ENCODE measurements around the gene VN1R2.
"Not testable (repeated sequence)": the region's sequence is repeated elsewhere in the genome, so short reads cannot be mapped to it uniquely, and the experiment has no call there.

Gene VN1R2

GRCh38 chr19:53237114-53237777 lies 20.8 kb upstream of the VN1R2 start:
- DNase-seq (ENCODE audit: low read depth in 1 of 2, low spot score in 1 of 2), result no peak
- H3K27ac ChIP-seq (replicated peaks), result no peak overlapping the region
- no peaks in the 10 kb centered on the region for H3K27me3 ChIP-seq (ENCODE audit: insufficient read depth, poor library complexity, severe bottlenecking)
- TF ChIP-seq, protein P1, sequence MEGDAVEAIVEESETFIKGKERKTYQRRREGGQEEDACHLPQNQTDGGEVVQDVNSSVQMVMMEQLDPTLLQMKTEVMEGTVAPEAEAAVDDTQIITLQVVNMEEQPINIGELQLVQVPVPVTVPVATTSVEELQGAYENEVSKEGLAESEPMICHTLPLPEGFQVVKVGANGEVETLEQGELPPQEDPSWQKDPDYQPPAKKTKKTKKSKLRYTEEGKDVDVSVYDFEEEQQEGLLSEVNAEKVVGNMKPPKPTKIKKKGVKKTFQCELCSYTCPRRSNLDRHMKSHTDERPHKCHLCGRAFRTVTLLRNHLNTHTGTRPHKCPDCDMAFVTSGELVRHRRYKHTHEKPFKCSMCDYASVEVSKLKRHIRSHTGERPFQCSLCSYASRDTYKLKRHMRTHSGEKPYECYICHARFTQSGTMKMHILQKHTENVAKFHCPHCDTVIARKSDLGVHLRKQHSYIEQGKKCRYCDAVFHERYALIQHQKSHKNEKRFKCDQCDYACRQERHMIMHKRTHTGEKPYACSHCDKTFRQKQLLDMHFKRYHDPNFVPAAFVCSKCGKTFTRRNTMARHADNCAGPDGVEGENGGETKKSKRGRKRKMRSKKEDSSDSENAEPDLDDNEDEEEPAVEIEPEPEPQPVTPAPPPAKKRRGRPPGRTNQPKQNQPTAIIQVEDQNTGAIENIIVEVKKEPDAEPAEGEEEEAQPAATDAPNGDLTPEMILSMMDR (IDR thresholded peaks at IDR 0.05; ENCODE audit: insufficient read depth, low read length), result no peak
- no peak for TF ChIP-seq POLR2AphosphoS5 (IDR thresholded peaks at IDR 0.05; ENCODE audit: low read depth)
- TF ChIP-seq, protein P2, sequence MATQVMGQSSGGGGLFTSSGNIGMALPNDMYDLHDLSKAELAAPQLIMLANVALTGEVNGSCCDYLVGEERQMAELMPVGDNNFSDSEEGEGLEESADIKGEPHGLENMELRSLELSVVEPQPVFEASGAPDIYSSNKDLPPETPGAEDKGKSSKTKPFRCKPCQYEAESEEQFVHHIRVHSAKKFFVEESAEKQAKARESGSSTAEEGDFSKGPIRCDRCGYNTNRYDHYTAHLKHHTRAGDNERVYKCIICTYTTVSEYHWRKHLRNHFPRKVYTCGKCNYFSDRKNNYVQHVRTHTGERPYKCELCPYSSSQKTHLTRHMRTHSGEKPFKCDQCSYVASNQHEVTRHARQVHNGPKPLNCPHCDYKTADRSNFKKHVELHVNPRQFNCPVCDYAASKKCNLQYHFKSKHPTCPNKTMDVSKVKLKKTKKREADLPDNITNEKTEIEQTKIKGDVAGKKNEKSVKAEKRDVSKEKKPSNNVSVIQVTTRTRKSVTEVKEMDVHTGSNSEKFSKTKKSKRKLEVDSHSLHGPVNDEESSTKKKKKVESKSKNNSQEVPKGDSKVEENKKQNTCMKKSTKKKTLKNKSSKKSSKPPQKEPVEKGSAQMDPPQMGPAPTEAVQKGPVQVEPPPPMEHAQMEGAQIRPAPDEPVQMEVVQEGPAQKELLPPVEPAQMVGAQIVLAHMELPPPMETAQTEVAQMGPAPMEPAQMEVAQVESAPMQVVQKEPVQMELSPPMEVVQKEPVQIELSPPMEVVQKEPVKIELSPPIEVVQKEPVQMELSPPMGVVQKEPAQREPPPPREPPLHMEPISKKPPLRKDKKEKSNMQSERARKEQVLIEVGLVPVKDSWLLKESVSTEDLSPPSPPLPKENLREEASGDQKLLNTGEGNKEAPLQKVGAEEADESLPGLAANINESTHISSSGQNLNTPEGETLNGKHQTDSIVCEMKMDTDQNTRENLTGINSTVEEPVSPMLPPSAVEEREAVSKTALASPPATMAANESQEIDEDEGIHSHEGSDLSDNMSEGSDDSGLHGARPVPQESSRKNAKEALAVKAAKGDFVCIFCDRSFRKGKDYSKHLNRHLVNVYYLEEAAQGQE (IDR thresholded peaks at IDR 0.05; ENCODE audit: insufficient replicate concordance, low read depth), result no peak
- no peak for TF ChIP-seq SPI1 (IDR thresholded peaks at IDR 0.05; ENCODE audit: borderline replicate concordance, low read depth)
- TF ChIP-seq GABPA (IDR thresholded peaks at IDR 0.05; ENCODE audit: low read depth), result no peak
- H3K4me3 ChIP-seq (replicated peaks; ENCODE audit: insufficient read depth, low read length), result no peak overlapping the region

GRCh38 chr19:53246498-53246897 lies 11.6 kb upstream of the VN1R2 start:
- DNase-seq (ENCODE audit: low read depth in 1 of 2, low spot score in 1 of 2), result no peak
- TF ChIP-seq POLR2AphosphoS5 (IDR thresholded peaks at IDR 0.05; ENCODE audit: low read depth), result no peak
- TF ChIP-seq, protein P2 (IDR thresholded peaks at IDR 0.05; ENCODE audit: insufficient replicate concordance, low read depth), result no peak
- TF ChIP-seq SPI1 (IDR thresholded peaks at IDR 0.05; ENCODE audit: borderline replicate concordance, low read depth), result no peak
- TF ChIP-seq GABPA (IDR thresholded peaks at IDR 0.05; ENCODE audit: low read depth), result no peak
- TF ChIP-seq, protein P1 (IDR thresholded peaks at IDR 0.05; ENCODE audit: insufficient read depth, low read length), result no peak
- no peak overlapping the region for H3K27ac ChIP-seq (replicated peaks)
- H3K4me3 ChIP-seq (replicated peaks; ENCODE audit: insufficient read depth, low read length), result no peak overlapping the region
- no peaks in the 10 kb centered on the region for H3K27me3 ChIP-seq (ENCODE audit: insufficient read depth, poor library complexity, severe bottlenecking)

DNA sequence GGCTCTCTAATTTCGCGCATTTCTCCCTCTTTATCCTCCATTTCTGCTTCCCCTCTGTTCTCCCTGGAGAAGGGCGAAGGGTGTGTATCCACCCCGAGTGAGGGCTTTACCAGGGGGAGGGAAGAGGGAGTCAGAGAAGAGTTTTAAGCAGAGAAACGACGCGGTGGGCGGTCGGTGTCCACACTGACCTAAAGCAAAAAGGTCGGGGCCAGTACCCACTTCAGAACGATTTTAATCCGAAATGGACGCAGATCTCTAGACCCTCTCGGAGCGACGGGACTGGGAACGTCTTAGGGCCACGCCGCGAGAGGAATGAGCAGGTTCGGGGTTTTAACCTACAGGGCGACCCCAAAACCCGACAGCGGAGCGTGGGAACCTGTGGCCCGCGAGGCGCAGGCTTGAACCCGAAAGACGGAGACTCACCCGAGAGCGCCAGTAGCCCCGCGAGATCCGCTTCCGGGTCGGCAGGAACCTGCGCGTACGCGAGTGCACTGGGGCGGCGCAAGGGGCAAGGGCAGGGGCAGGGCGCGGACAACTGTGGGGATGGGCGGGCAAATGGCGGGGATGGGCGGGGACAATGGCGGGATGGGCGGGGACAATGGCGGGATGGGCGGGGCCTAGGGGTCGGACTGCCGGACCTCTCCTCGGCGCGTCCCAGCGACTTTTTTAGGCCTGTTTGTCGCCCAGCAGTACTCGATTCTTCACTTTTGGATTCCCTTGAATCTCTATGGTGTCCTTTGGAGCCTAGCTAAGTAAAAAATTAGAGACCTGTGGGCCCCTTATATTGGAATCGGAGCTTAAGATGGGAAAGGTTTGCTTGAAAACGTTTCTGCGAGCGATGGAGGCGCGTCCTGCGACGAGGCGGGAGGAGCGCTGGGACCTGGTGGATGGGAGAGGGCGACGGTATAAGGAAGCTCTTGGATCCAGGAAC lies 3.4 kb upstream of the VN1R2 start, which contains the start of gene ZNF677:
TSS of gene ZNF677 (minus strand) at position 463 of the 931 bp plus-strand sequence. CDS start 3,323 bp downstream, outside the sequence.
- TF ChIP-seq POLR2AphosphoS5 (IDR thresholded peaks at IDR 0.05; ENCODE audit: low read depth) (peak; percentile 81), SPI1 (IDR thresholded peaks at IDR 0.05; ENCODE audit: borderline replicate concordance, low read depth) (no peak), GABPA (IDR thresholded peaks at IDR 0.05; ENCODE audit: low read depth) (peak; percentile 96)
- TF ChIP-seq, protein P2 (IDR thresholded peaks at IDR 0.05; ENCODE audit: insufficient replicate concordance, low read depth), result no peak
- TF ChIP-seq, protein P1 (IDR thresholded peaks at IDR 0.05; ENCODE audit: insufficient read depth, low read length), result no peak
- H3K27ac ChIP-seq (replicated peaks), result peak within 1 kb of the TSS; percentile 74
- no peaks in the 10 kb centered on the region for H3K27me3 ChIP-seq (ENCODE audit: insufficient read depth, poor library complexity, severe bottlenecking)
- DNase-seq (ENCODE audit: low read depth in 1 of 2, low spot score in 1 of 2), result peak; percentile 63 to 94
- peak within 1 kb of the TSS; percentile 55 for H3K4me3 ChIP-seq (replicated peaks; ENCODE audit: insufficient read depth, low read length)

DNA sequence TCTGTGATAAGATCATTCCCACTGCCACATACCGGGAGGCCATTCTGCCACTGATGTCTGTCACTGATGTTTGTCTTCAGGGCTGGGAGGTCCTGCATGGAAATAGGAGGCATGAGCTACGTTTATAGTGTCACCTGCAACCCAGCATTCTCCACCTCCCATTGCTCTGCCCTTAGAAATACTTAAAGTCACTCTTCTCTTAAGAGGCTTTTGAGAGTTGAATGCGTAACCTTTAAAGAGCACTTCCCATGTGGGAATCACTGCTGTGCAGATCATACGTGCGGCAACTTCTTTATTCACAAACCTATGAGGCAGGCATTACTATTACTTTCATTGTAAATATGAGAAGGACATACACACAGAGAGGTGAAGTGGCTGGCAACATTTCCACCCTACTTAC lies 9.5 kb downstream of the VN1R2 start, which contains the start of gene VN1R4:
TSS of gene VN1R4 (minus strand) at position 101 of the 400 bp plus-strand sequence. CDS start at position 43, 58 bp downstream.
- not testable (repeated sequence) for H3K4me3 ChIP-seq (replicated peaks; ENCODE audit: insufficient read depth, low read length); H3K27ac ChIP-seq (replicated peaks); H3K27me3 ChIP-seq (ENCODE audit: insufficient read depth, poor library complexity, severe bottlenecking); DNase-seq (ENCODE audit: low read depth in 1 of 2, low spot score in 1 of 2)

DNA sequence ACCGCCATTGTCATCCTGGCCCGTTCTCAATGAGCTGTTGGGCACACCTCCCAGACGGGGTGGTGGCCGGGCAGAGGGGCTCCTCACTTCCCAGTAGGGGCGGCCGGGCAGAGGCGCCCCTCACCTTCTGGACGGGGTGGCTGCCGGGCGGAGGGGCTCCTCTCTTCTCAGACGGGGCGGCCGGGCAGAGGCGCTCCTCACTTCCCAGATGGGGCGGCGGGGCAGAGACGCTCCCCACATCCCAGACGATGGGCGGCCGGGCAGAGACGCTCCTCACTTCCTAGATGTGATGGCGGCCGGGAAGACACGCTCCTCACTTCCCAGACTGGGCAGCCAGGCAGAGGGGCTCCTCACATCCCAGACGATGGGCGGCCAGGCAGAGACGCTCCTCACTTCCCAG lies 11.8 kb downstream of the VN1R2 start:
- not testable (repeated sequence) for DNase-seq (ENCODE audit: low read depth in 1 of 2, low spot score in 1 of 2); H3K4me3 ChIP-seq (replicated peaks; ENCODE audit: insufficient read depth, low read length); H3K27ac ChIP-seq (replicated peaks); H3K27me3 ChIP-seq (ENCODE audit: insufficient read depth, poor library complexity, severe bottlenecking)

Measured in HL-60 (cell line).